ENCODE results near the gene KRTAP2-2. TPM values are rescaled to one million over a fixed set of nuclear protein-coding genes. Genes with fewer than 3 reads are reported as not detected.
"Not testable (repeated sequence)": the region's sequence is repeated elsewhere in the genome, so short reads cannot be mapped to it uniquely, and the experiment has no call there.

Gene KRTAP2-2
- total and polyA plus RNA-seq, 8 donors: not detected

- Histone ChIP-seq H3K36me3 (no peaks in the 10 kb centered on the region), H3K4me1 (no peaks in the 10 kb centered on the region), H3K27me3 (peaks cover 0 to 9% (median 0%) of the 10 kb centered on the region in 3 donors), H3K27ac (no peak overlapping the region), H3K9me3 (no peaks in the 10 kb centered on the region), H3K4me3 (no peak overlapping the region)
- intact Hi-C loops (cut with DNase I; ENCODE audit: low total_unique reads): no loop called here
- 78 to 90% (median 81%) methylated on average over 6 of the region's 6 CpGs for WGBS, 5 donors
- no peak for DNase-seq
- TF ChIP-seq POLR2A (IDR thresholded peaks at IDR 0.05) (no peak), POLR2AphosphoS5 (IDR thresholded peaks at IDR 0.05) (no peak), CTCF (IDR thresholded peaks at IDR 0.05) (no peak), EP300 (IDR thresholded peaks at IDR 0.05) (no peak)
Observed at GRCh38 chr17:41098481-41098880, 43.5 kb upstream of the KRTAP2-2 start.

- H3K27ac ChIP-seq: no peak within 1 kb of the TSS
- peaks cover 0 to 9% (median 0%) of the 10 kb centered on the region in 3 donors for H3K27me3 ChIP-seq
- 57 to 71% (median 60%) methylated on average over 4 of the region's 4 CpGs for WGBS, 5 donors
- no peaks in the 10 kb centered on the region for H3K36me3 ChIP-seq
- TF ChIP-seq POLR2A (IDR thresholded peaks at IDR 0.05): no peak
- TF ChIP-seq EP300 (IDR thresholded peaks at IDR 0.05): no peak
- no peak for TF ChIP-seq POLR2AphosphoS5 (IDR thresholded peaks at IDR 0.05)
- no peak for TF ChIP-seq CTCF (IDR thresholded peaks at IDR 0.05)
- intact Hi-C loops (cut with DNase I; ENCODE audit: low total_unique reads): no loop called here
- no peaks in the 10 kb centered on the region for H3K4me1 ChIP-seq
- no peak for DNase-seq
- no peaks in the 10 kb centered on the region for H3K9me3 ChIP-seq
- no peak within 1 kb of the TSS for H3K4me3 ChIP-seq
Observed at GRCh38 chr17:41098042-41098441, 43.0 kb upstream of the KRTAP2-2 start, which contains the start of gene KRTAP4-8. TSS of gene KRTAP4-8 (minus strand) at chr17:41098142. CDS start at chr17:41098084, 58 bp downstream.

GRCh38 chr17:41096055-41096454 lies 41.0 kb upstream of the KRTAP2-2 start:
- Histone ChIP-seq H3K4me1 (no peaks in the 10 kb centered on the region), H3K9me3 (no peaks in the 10 kb centered on the region), H3K27me3 (peaks cover 0 to 9% (median 0%) of the 10 kb centered on the region in 3 donors), H3K27ac (no peak overlapping the region), H3K36me3 (no peaks in the 10 kb centered on the region), H3K4me3 (no peak overlapping the region)
- intact Hi-C loops (cut with DNase I; ENCODE audit: low total_unique reads): no loop called here
- WGBS, 5 donors: 70 to 84% (median 79%) methylated on average over 7 of the region's 7 CpGs
- no peak for TF ChIP-seq POLR2A (IDR thresholded peaks at IDR 0.05)
- TF ChIP-seq CTCF (IDR thresholded peaks at IDR 0.05): no peak
- no peak for TF ChIP-seq EP300 (IDR thresholded peaks at IDR 0.05)
- no peak for TF ChIP-seq POLR2AphosphoS5 (IDR thresholded peaks at IDR 0.05)
- no peak for DNase-seq

GRCh38 chr17:41088760-41089352 lies 33.8 kb upstream of the KRTAP2-2 start:
- 55 to 67% (median 60%) methylated on average over 4 of the region's 4 CpGs for WGBS, 5 donors
- not testable (repeated sequence) for H3K27me3 ChIP-seq

GRCh38 chr17:41084100-41084856 lies 29.2 kb upstream of the KRTAP2-2 start, which contains the start of gene KRTAP4-7:
TSS of gene KRTAP4-7 (plus strand) at chr17:41084150. CDS start at chr17:41084207, 57 bp downstream.
- intact Hi-C loops (cut with DNase I; ENCODE audit: low total_unique reads); DNase-seq; H3K36me3 ChIP-seq; H3K27ac ChIP-seq; H3K27me3 ChIP-seq; H3K9me3 ChIP-seq; H3K4me1 ChIP-seq; H3K4me3 ChIP-seq: not testable (repeated sequence)
- WGBS, 5 donors: 72 to 84% (median 79%) methylated on average over 6 to 14 of the region's 14 CpGs

More at GRCh38 chr17:41088760-41089352, 33.8 kb upstream of the KRTAP2-2 start:
- intact Hi-C loops (cut with DNase I; ENCODE audit: low total_unique reads); H3K4me1 ChIP-seq; H3K9me3 ChIP-seq; H3K4me3 ChIP-seq; DNase-seq; H3K27ac ChIP-seq; H3K36me3 ChIP-seq: not testable (repeated sequence)

- 71 to 94% (median 86%) methylated on average over 2 of the region's 2 CpGs for WGBS, 5 donors
- H3K27ac ChIP-seq; H3K4me1 ChIP-seq; H3K9me3 ChIP-seq; intact Hi-C loops (cut with DNase I; ENCODE audit: low total_unique reads); H3K36me3 ChIP-seq; H3K27me3 ChIP-seq; DNase-seq; H3K4me3 ChIP-seq: not testable (repeated sequence)
Observed at GRCh38 chr17:41083427-41083826, 28.4 kb upstream of the KRTAP2-2 start.

Data from stomach (tissue), 9 donors.